GM19463 (cell line): ENCODE results near the gene HSP90AA1.
"Not testable (repeated sequence)": the region's sequence is repeated elsewhere in the genome, so short reads cannot be mapped to it uniquely, and the experiment has no call there.

ENCODE experiments used
- ATAC-seq: cut with Tn5 transposase; IDR thresholded peaks from one replicate; pipeline ENCODE4 v1.9.1; 2021; ENCODE audit warnings: mild to moderate bottlenecking, moderate library complexity; ENCODE audit not compliant: unreplicated experiment

Gene HSP90AA1

GRCh38 chr14:102095231-102095870 is 8.5 kb upstream of the HSP90AA1 start:
- no peak for ATAC-seq

GRCh38 chr14:102094101-102094500 is 7.3 kb upstream of the HSP90AA1 start:
- ATAC-seq, result no peak

DNA sequence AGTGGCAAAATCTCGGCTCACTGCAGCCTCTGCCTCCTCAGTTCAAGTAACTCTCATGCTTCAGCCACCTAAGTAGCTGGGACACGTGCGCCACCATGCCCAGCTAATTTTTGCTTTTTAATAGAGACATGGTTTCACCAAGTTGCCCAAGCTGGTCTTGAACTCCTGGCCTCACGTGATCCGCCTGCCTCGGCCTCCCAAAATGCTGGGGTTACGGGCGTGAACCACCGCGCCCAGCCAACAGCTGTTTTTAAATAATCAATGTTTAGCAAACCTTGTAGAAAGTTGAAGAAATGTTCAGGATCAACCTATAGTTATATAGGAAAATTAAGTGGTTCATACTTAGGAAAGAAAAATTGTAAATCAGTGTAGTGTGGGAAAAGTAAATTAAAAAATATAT is 6.0 kb upstream of the HSP90AA1 start:
- no peak for ATAC-seq

DNA sequence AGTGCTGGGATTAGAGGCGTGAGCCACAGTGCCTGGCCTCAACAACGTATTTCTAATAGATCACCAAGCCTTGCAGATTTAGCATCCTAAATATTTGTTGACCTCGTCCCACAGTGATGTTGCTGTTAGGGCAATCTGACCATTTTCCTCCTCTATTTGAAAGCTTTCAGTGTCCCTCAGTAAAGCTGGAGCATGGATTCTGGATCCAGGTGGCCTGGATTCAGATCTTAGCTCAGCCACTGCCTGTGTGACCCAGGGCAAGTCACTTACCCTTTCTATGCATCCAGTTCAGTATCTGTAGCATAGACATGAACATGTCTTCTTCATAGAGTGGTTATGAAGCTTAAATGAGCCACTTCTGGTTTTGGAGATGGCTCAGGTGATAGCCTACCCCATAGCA is 3.9 kb upstream of the HSP90AA1 start:
- ATAC-seq, result no peak

GRCh38 chr14:102089621-102090343 is 2.9 kb upstream of the HSP90AA1 start:
- no peak for ATAC-seq

- no peak for ATAC-seq
Measured at GRCh38 chr14:102088012-102088792, 1.4 kb upstream of the HSP90AA1 start.

DNA sequence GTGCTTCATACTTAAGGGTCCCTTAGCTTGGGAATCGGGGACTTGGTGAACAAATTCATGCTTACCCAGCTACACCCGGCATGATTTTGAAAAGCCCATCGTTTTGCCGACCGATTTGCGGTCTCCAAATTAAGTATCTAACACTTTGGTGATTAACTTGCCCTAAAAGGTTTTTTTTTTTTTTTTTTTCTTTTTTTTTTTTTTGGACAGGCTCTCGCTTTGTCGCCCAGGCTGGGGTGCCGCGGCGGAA is 843 bp upstream of the HSP90AA1 start:
- no peak for ATAC-seq

DNA sequence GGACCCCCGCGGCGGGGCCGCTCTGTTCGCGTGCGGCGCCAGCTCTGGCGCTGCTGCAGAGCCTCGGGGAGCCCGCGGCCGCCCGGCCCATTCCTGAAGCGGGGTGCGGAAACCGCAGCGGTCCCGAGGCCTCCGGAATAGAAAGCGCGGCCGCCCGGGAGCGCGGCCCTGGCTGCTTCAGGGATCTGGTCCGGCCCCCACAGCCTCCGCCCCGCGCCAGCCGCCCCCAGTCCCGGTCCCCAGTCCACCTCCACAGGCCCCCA is 204 bp downstream of the HSP90AA1 start:
- no peak for ATAC-seq

DNA sequence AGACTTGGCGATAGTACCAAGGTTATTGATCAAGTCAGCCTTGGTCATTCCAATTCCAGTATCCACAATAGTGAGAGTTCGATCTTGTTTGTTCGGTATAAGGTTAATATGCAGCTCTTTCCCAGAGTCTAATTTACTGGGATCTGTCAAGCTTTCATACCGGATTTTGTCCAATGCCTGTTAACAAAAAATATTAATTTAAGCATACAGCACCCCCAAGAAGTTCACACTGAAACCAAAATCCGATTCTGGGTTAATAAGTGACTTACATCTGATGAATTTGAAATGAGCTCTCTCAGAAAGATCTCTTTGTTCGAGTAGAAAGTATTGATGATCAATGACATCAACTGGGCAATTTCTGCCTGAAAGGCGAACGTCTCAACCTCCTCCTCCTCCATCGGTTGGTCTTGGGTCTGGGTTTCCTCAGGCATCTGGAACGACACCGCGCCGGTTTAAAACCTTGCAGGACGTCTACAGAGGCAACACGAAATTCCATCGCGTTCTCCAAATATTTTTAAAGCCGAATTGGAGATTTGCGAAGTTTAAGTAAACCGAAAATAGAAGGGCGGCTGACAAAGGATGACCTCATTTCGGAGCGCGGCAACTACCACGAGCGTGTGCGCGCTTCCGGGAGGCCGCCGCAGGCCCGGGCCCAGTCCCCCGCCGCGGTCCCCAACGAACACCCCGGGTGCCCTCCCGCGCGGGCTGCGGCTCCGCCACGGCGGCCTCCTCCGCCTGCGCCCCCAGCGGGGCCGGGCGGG is 716 bp downstream of the HSP90AA1 start:
- peak; percentile 11 for ATAC-seq

DNA sequence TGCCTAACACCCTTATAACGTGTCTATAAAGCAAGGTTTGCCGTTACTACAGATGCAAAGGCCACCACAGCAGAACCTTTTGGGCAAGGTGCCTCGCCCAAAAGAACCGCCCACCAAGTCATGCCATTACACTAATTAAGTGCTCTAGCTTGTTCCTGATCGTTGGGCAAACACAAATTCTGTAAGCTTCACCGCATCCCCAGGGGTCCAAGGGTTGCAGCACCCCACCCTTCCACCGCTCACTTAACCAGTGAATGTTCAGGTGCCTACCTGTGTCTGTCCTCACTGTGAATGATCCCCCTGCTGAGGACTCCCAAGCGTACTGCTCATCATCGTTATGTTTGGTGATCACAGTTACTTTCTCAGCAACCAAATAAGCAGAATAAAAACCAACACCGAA is 1.4 kb downstream of the HSP90AA1 start:
- no peak for ATAC-seq

DNA sequence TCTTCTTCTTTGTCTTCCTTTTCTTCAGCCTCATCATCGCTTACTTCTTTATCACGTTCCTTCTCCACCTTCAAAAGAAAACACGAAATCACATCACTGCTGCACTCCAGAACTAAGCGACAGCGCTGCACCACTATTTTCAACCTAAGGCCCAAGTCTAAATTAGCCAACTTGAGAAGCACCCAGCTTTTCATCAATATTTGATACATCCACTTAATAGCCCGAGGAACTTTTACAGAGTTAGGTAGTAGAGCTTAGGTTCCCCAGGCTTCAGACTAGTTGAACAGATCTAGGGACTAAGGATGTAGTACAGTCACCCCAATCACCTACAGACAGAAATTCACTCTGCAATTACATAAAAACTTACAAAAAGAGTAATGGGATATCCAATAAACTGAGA is 1.9 kb downstream of the HSP90AA1 start:
- ATAC-seq, result no peak

DNA sequence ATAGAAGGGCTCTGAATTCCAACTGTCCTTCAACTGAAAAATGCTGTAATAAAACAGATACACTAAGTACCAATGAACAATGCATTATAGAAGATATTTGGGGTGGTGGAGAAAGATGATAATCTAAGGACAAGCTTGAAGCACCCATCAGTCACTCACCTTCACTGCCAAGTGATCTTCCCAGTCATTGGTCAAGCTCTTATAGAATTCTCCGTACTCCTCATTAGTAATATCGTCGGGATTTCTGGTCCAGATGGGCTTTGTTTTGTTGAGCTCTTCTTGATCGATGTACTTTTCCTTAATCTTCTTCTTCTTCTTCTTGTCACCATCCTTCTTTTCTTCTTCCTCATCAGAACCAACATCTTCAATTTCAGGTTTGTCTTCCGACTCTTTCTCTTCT is 2.3 kb downstream of the HSP90AA1 start:
- not testable (repeated sequence) for ATAC-seq

- ATAC-seq, result no peak
Measured at GRCh38 chr14:102081231-102082080, 5.4 kb downstream of the HSP90AA1 start.

DNA sequence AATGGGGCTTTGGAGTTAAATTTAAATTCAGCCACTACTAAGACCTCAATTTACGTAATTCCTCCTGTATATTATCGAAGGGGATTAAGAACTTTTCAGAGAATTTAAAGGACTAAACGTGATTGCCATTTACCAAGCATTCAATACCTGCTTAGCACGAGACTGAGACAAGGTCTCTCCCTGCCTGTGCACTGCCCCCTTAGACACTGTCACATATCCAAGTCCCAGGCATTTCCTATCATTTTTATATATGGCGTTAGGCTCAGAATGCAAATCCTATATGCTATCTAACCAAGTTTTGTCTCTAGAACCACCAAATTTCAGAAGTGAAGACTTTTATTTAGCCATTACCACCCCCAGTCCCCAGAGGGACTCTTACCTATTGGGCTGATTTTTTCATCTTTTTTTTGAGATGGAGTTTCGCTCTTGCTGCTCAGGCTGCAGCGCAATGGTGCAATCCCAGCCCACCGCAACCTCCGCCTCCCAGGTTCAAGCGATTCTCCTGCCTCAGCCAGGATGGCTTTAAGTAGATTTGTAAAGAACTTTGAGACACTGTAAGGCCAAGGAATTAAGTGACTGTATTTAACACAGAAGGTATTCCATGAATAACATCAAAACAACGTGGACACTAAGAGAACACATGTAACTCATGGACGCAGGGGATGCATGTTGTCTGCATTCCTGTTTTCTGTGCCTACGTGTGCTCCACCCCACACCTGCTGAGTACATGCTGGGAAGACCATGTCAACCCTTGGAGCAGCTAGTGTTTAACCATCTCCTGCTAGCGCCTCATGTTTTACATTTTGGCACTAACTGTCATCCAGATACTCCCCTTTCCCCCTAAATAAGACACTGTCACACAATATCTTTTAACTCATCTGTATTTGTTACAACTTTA is 6.4 kb downstream of the HSP90AA1 start:
- ATAC-seq, result no peak

- ATAC-seq, result no peak
Measured at GRCh38 chr14:102079700-102079979, 7.2 kb downstream of the HSP90AA1 start.

DNA sequence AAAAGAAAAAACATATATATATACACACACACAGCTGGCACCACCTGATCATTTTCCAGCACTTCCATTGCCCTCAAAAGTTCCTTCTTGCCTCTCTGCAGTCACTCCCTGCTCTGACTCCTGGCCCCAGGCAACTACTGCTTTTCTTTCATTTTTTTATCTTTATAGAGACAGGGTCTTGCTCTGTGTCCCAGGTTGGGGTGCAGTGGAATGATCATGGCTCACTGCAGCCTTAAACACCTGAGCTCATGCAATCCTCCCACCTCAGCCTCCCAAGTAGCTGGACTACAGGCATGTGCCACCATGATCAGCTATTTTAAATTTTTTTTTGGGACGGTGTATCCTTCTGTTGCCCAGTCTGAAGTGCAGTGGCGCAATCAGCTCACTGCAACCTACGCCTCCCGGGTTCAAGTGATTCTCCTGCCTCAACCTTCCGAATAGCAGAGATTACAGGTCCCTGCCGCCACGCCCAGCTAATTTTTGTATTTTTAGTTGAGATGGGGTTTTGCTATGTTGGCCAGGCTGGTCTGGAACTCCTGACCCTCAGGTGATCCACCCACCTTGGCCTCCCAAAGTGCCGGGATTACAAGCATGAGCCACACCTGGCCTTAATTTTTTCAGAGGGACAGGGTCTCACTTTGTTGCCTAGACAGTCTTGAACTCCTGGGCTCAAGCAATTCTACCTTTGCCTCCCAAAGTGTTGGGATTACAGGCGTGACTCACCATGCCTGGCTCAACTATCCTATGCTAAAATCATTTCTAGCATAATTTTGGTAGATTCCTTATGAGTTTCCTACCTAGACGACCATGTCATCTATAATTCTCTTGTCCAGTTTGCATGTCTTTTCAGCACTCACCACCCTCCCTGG is 7.8 kb downstream of the HSP90AA1 start:
- no peak for ATAC-seq

GRCh38 chr14:102078361-102078791 is 8.5 kb downstream of the HSP90AA1 start:
- ATAC-seq, result not testable (repeated sequence)

DNA sequence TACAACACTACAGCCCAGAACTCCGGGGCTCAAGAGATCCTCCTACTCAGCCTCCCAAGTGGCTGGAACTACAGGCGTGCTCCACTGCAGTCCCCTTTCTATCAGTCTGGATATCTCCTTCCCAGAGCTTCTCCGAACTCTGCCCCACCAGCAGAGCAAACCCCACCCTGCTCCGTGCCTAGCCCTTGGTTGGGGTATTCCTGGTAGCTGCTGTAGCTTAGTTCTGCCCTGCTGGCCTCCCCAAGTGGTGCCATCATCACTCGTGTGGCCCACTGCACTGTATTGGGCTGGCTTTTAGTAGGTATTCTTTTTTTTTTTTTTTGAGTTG is 9.5 kb downstream of the HSP90AA1 start:
- no peak for ATAC-seq

GRCh38 chr14:102075155-102075554 is 11.7 kb downstream of the HSP90AA1 start:
- no peak for ATAC-seq
